Stimulated activated CD4-positive, alpha-beta T cell treated with anti-CD3 and anti-CD28 coated beads, Interleukin-4, amount 100 ng/mL, for 24 hours (primary cell): ENCODE data around the gene PPP2R2D.

Experiments used
- DNase-seq: peaks from one replicate; pipeline ENCODE4 v3.0.0-alpha.2; 2020

Gene PPP2R2D

GRCh38 chr10:132003282-132003924 is 102.6 kb downstream of the PPP2R2D start:
- DNase-seq, result no peak

GRCh38 chr10:132004052-132004451 is 103.2 kb downstream of the PPP2R2D start:
- DNase-seq, result no peak

- no peak for DNase-seq
Measured at GRCh38 chr10:132005147-132005546, 104.3 kb downstream of the PPP2R2D start.

GRCh38 chr10:132006966-132007365 is 106.2 kb downstream of the PPP2R2D start:
- DNase-seq, result no peak

GRCh38 chr10:132007681-132008080 is 106.9 kb downstream of the PPP2R2D start:
- DNase-seq, result no peak
